ENCODE results near the gene CACHD1.

The CACHD1 gene

GRCh38 chr1:64515427-64515826 lies 45.5 kb downstream of the CACHD1 start:
- TF ChIP-seq GATA1 (IDR thresholded peaks at IDR 0.05; ENCODE audit: low read depth, low read length) (no peak), POLR2A (IDR thresholded peaks at IDR 0.05; ENCODE audit: low read length) (no peak)
- peak in 1 of 2 experiments; percentile 6 for DNase-seq

DNA sequence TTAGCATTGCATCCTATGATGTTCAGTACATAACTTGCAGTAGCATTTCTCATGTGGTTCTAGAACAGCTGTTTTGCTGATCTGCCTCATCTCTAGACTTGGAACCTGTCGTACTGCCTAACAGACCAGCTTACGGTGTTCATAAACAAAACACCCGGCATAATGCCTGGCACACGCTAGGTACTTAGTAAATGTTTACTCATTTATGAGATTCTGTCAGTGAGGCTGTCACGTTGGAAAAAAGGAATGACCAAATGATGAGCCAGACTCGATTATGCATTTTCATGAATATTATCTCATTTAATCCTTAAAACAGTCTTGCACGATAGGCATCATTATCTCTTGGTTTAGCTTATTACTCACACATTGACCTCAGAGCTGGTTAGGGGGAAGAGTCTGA lies 46.4 kb downstream of the CACHD1 start:
- TF ChIP-seq GATA1 (IDR thresholded peaks at IDR 0.05; ENCODE audit: low read depth, low read length) (no peak), POLR2A (IDR thresholded peaks at IDR 0.05; ENCODE audit: low read length) (no peak)
- no peak for DNase-seq

- no peak for DNase-seq
- TF ChIP-seq GATA1 (IDR thresholded peaks at IDR 0.05; ENCODE audit: low read depth, low read length) (no peak), POLR2A (IDR thresholded peaks at IDR 0.05; ENCODE audit: low read length) (no peak)
These were observed 47.1 kb downstream of the CACHD1 start for GRCh38 chr1:64516803-64517568.

DNA sequence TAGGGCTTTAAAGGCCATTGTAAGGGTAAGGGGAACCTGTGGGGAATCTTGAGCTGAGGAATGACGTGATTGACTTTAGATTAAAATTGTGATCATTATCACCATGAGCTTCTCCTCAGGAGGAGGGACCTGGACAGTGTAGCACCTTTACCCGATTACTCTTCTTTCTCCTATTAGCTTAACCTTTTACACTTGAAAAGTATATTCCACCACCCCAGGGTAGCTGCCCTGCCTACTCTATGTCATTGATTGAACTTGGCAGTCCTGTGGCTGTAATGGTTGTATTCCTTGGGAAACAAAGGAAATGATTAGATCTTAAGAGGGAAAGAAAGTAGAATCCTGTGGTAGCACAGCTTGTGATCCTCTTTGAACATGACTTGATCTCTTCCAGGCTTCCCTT lies 47.7 kb downstream of the CACHD1 start:
- no peak for DNase-seq
- no peak for TF ChIP-seq POLR2A (IDR thresholded peaks at IDR 0.05; ENCODE audit: low read length)
- no peak for TF ChIP-seq GATA1 (IDR thresholded peaks at IDR 0.05; ENCODE audit: low read depth, low read length)

DNA sequence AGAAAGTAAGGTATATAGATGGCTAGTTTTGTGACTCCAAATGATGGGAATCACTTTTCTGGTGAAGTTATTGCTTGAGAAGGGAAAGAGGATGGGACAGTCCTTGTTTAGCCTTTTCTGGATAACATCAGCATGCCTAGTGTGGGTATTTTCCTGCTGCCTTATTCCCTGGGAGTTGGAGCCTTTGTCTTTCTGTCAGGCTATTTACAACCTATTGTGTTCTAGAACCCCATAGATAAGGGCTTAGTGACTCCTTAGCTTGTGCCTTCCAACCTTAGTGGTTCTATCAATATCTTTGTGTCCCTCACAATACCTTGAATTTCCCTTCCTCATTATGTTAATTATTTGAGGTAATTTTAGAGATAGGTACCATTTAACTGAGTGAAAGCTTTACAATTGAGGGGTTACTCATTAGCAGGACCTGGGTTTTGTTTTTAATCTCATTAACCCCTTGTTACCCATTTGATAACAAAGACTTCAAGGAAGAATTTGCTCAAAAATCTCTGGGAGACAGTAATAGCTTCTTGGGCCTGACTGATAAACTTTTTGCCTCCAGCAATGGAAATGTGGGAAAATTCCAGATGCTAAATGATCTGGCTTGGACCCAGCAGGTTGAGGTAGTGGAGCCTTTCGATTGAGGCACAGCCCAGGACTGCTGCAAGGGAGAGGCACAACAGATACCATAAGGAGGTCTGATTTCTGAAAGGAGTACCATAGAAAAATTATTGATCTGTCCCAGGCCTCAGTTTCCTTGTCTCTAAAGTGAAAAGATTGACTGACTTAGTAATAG lies 49.0 kb downstream of the CACHD1 start:
- DNase-seq = no peak
- TF ChIP-seq GATA1 (IDR thresholded peaks at IDR 0.05; ENCODE audit: low read depth, low read length) = no peak
- no peak for TF ChIP-seq POLR2A (IDR thresholded peaks at IDR 0.05; ENCODE audit: low read length)

- no peak for TF ChIP-seq POLR2A (IDR thresholded peaks at IDR 0.05; ENCODE audit: low read length)
- no peak for TF ChIP-seq GATA1 (IDR thresholded peaks at IDR 0.05; ENCODE audit: low read depth, low read length)
- DNase-seq = peak; percentile 64 to 77
These were observed 50.0 kb downstream of the CACHD1 start for GRCh38 chr1:64519901-64520300.

DNA sequence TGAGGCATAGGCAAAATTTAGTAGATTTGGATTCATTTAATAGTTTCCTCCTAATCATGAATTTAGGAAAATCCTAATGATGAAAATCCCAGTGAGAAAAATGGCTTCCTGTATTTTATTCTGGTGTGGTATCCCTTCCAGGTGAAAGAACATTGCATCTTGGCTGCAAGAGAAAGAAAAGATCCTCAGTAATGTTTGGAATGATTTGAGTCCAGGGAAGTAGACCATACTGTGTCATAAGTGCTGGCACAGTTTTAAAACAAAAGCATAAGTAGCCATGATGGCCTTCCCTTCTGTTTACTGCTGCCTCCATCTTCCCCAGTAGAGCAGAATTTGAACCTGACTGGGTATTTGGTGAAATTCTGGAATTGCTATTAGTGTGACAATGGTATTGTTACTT lies 52.8 kb downstream of the CACHD1 start:
- DNase-seq = no peak

DNA sequence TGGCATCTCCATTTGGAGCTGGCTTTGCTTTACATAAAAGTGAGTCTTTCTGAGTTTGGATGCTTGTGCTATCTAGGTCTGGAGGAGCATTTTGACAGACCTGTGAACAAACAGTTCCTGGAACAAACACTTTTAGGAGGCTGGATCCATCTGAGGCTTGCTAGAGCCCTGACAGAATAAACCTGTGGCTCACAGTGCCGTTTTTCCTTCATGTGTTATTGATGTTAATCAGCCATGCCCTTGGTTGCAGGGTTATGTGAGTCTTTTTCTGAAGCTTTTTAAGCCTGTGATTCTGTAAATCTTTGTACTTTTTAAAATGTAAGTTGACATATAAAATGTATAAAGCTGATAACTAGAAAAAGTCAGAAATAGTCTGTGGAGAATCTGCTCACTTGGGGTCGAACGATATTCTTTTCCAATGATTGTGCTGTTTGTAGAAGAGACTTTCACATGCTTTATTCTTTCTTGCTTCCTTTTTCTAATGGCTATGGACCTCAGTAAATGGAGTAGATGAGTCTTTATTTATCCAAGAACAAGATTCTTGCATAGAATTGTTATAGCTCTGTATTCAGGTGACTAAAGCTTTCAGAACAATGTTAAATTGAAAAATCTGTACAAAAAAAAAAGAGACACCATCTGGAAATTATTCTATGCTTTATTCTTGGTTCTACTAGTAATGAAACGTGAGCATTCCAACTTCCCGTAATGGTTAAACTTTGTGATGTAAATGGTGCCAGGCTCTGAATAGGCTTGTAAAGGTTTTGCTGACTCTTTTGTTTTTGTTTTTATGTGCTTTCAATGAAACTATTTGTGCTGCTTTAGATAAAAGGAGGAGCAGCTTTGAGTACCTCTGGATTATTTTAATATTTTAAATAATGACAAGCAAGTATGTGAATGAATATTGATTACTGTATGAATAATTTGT lies 53.7 kb downstream of the CACHD1 start:
- DNase-seq = no peak
- TF ChIP-seq POLR2A (IDR thresholded peaks at IDR 0.05; ENCODE audit: low read length) = no peak
- TF ChIP-seq GATA1 (IDR thresholded peaks at IDR 0.05; ENCODE audit: low read depth, low read length) = no peak

More for the DNA sequence above, 52.8 kb downstream of the CACHD1 start:
- no peak for TF ChIP-seq POLR2A (IDR thresholded peaks at IDR 0.05; ENCODE audit: low read length)
- TF ChIP-seq GATA1 (IDR thresholded peaks at IDR 0.05; ENCODE audit: low read depth, low read length) = no peak

GRCh38 chr1:64524614-64525013 lies 54.7 kb downstream of the CACHD1 start:
- no peak for DNase-seq
- TF ChIP-seq GATA1 (IDR thresholded peaks at IDR 0.05; ENCODE audit: low read depth, low read length) (no peak), POLR2A (IDR thresholded peaks at IDR 0.05; ENCODE audit: low read length) (no peak)

DNA sequence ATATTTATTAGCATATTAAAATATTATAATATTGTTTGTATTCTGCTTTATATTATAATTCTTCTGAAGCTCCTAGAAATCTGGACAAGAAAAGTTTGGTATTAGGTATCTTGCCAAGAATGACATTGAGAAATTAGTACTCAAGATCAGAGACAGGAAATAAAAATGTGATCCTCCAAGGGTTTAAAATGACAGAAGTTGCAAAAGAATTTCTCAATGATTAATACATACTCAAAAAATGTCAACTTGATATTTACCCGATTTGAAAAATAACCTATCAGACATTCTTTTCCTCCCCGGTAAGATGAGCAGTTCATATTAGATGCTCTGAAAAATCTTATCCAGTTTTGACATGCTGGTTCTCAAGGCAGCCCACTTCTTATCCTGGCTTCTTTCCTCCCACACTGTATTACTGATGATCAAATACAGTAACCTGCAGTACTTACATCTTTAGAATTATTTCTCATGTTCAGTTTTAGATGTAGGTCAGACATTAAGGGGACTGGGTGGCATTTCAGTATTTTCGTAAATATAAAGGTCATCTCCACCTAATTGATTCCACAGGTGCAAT lies 55.3 kb downstream of the CACHD1 start:
- DNase-seq = no peak
- TF ChIP-seq GATA1 (IDR thresholded peaks at IDR 0.05; ENCODE audit: low read depth, low read length) (no peak), POLR2A (IDR thresholded peaks at IDR 0.05; ENCODE audit: low read length) (no peak)

DNA sequence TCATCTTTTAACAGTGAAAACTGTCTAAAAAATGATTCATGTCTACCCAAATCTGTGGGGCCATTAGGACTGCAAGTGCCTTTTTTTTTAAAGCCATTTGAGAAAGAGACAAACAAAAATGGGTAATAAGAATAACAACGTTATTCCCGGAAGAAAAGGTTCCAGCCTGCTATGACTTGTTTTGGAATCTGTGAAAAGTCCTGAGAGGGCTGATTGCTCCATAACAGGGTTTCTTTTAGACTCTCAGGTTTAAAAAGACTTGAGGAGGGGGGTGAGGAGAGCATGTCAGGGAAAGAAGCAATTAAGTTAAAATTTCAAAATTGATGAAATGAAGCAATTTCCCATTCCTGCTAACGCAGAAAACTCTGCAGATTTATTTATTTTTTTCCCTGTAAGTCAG lies 56.4 kb downstream of the CACHD1 start:
- TF ChIP-seq GATA1 (IDR thresholded peaks at IDR 0.05; ENCODE audit: low read depth, low read length) = no peak
- no peak for DNase-seq

GRCh38 chr1:64527165-64527564 lies 57.2 kb downstream of the CACHD1 start:
- no peak for DNase-seq
- TF ChIP-seq POLR2A (IDR thresholded peaks at IDR 0.05; ENCODE audit: low read length) = no peak
- TF ChIP-seq GATA1 (IDR thresholded peaks at IDR 0.05; ENCODE audit: low read depth, low read length) = no peak

DNA sequence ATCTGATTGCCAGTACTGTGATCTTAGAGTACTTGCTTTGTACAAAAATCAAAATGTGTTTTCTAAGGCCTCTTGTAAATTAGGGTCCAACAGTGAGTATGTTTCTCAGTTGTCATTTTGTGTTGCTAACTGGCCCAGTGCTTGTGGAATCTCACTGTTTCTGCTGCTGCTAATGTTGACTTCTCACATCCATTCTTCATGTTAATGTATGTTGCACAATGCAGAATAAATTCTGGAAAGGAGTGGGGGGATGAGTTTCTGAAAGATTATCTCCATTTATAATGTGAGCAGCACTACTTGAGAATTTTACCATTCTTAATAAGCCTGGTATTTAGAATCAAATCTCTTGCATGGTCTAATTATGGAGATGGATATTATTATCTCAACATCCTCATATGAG lies 57.9 kb downstream of the CACHD1 start:
- no peak for TF ChIP-seq POLR2A (IDR thresholded peaks at IDR 0.05; ENCODE audit: low read length)
- no peak for TF ChIP-seq GATA1 (IDR thresholded peaks at IDR 0.05; ENCODE audit: low read depth, low read length)
- DNase-seq = no peak

Data from erythroblast (primary cell).